Psoas muscle (tissue), 8 donors: Measurements from ENCODE around the gene ADAM11. TPM values are rescaled to one million over a fixed set of nuclear protein-coding genes. Genes with fewer than 3 reads are reported as not detected.
A peak's percentile ranks its signal among the peaks of the same experiment; 100 is the strongest.
"Not testable (repeated sequence)": the region's sequence is repeated elsewhere in the genome, so short reads cannot be mapped to it uniquely, and the experiment has no call there.

ENCODE experiments used
- ATAC-seq, 4 donors: fragments of 200-7000 bp; cut with Tn5 transposase; one replicate each; pipeline ENCODE4 v1.9.1; 2020; ENCODE audit warnings: moderate library complexity in 3 of 4, mild to moderate bottlenecking in 2 of 4
- DNase-seq, 2 donors: peaks; one replicate each; pipeline ENCODE4 v3.0.0-alpha.2; 2020
- H3K27ac ChIP-seq: fragments of 200-600 bp; one replicate; pipeline ENCODE4 v1.8.0; 2022
- H3K27me3 ChIP-seq, 3 donors: fragments of 200-600 bp in 1 of 3; one replicate each; pipeline versions ENCODE4 v1.6.1 to v1.8.0; 2013 to 2022; ENCODE audit warnings: low read length in 2 of 3, mild to moderate bottlenecking in 2 of 3, moderate library complexity in 1 of 3; ENCODE audit not compliant: insufficient read depth in 3 of 3
- H3K36me3 ChIP-seq, 2 donors: fragments of 200-600 bp in 1 of 2; one replicate each; pipeline versions ENCODE4 v1.6.1 to v1.8.0; 2013 to 2022; ENCODE audit warnings: low read depth in 1 of 2, mild to moderate bottlenecking in 1 of 2, moderate library complexity in 1 of 2; ENCODE audit not compliant: insufficient read depth in 1 of 2
- H3K4me1 ChIP-seq: fragments of 200-600 bp; one replicate; pipeline ENCODE4 v1.8.0; 2022
- H3K4me3 ChIP-seq: fragments of 200-600 bp; one replicate; pipeline ENCODE4 v1.8.0; 2022; ENCODE audit warnings: mild to moderate bottlenecking
- H3K9me3 ChIP-seq: fragments of 200-600 bp; one replicate; pipeline ENCODE4 v1.8.0; 2022
- CTCF ChIP-seq: fragments of 200-600 bp; IDR thresholded peaks from one replicate; pipeline ENCODE4 v1.8.0; 2022; ENCODE audit warnings: antibody characterized with exemption
- WGBS, 3 donors: extraction: QIAGEN DNeasy Blood & Tissue Kit; methylation state at CpG; one replicate each; pipeline versions ENCODE4 v1.1.6 to v1.1.7; 2013; 5-methylcytosine and 5-hydroxymethylcytosine counted together
- intact Hi-C, 2 donors: fragments of 100-400 bp; cut with DNase I; formaldehyde crosslinking; loops; one replicate each; pipeline versions ENCODE4 v1.11.0 to v1.14.2; 2022
- polyA plus RNA-seq, 3 donors: library from polyadenylated mRNA; stranded (reverse); fragments of 200-250 nt; gene quantifications; one replicate each; pipeline ENCODE4 v1.2.3, GENCODE V29; 2013
- total RNA-seq, 4 donors: library from RNA; stranded (reverse); fragmentation: NEBNext Ultra II Directional in 2 of 4; extraction: Animal tissue kit (Norgen Biotek cat#: 25700) in 2 of 4; gene quantifications; one replicate each; pipeline versions ENCODE4 v1.2.1 to v1.2.4, GENCODE V29; 2021 to 2023
- donor health status: healthy with polysubstance abuse.
- donor health status: DM: no; HTN: no; CAD: no; lungs with moderate emphysema.
- donor health status: Bipolar disorder and iron deficiency.
- donor health status: healthy.
- donor health status: DM: yes; HTN: yes; CAD: no.
- donor health status: DM: no; HTN: no; CAD: no.
- donor health status: DM: no; HTN: no; CAD: no.
- donor health status: DM: yes; HTN: yes; CAD: no.

The ADAM11 gene
- total and polyA plus RNA-seq, 7 donors, result 0.03 to 0.26 (median 0.15) TPM; not detected in 2

GRCh38 chr17:44804302-44805089 is 45.7 kb downstream of the ADAM11 start:
- intact Hi-C loops, result no loop called here
- ATAC-seq (no peak), DNase-seq (peak in 1 of 2 donors; percentile 66)

GRCh38 chr17:44807093-44807816 is 48.5 kb downstream of the ADAM11 start:
- DNase-seq (no peak), ATAC-seq (no peak)
- Histone ChIP-seq H3K27me3 (no peaks in the 10 kb centered on the region), H3K36me3 (no peaks in the 10 kb centered on the region), H3K4me3 (no peak overlapping the region), H3K4me1 (no peaks in the 10 kb centered on the region), H3K27ac (no peak overlapping the region), H3K9me3 (no peaks in the 10 kb centered on the region)
- TF ChIP-seq CTCF, result no peak
- intact Hi-C loops, result no loop called here
- WGBS, 3 donors, result 84 to 92% (median 85%) methylated on average over 4 of the region's 4 CpGs

More at GRCh38 chr17:44804302-44805089, 45.7 kb downstream of the ADAM11 start:
- WGBS, 3 donors, result 77 to 80% (median 79%) methylated on average over 10 of the region's 10 CpGs
- no peaks in the 10 kb centered on the region for H3K36me3 ChIP-seq
- H3K4me1 ChIP-seq, result no peaks in the 10 kb centered on the region
- H3K27me3 ChIP-seq, result no peaks in the 10 kb centered on the region
- no peak overlapping the region for H3K27ac ChIP-seq
- no peak for TF ChIP-seq CTCF
- no peaks in the 10 kb centered on the region for H3K9me3 ChIP-seq
- no peak overlapping the region for H3K4me3 ChIP-seq

GRCh38 chr17:44807817-44808155 is 49.0 kb downstream of the ADAM11 start:
- Histone ChIP-seq H3K4me1 (no peaks in the 10 kb centered on the region), H3K36me3 (no peaks in the 10 kb centered on the region), H3K4me3 (no peak overlapping the region), H3K9me3 (no peaks in the 10 kb centered on the region), H3K27ac (no peak overlapping the region), H3K27me3 (no peaks in the 10 kb centered on the region)
- DNase-seq, result no peak
- WGBS, 3 donors, result 51 to 63% (median 62%) methylated on average over 3 of the region's 3 CpGs
- no peak for TF ChIP-seq CTCF
- intact Hi-C loops, result no loop called here
- no peak for ATAC-seq

- ATAC-seq, result no peak
- no peaks in the 10 kb centered on the region for H3K36me3 ChIP-seq
- TF ChIP-seq CTCF, result no peak
- H3K4me3 ChIP-seq, result no peak overlapping the region
- H3K27ac ChIP-seq, result no peak overlapping the region
- intact Hi-C loops, result no loop called here
- H3K4me1 ChIP-seq, result no peaks in the 10 kb centered on the region
- DNase-seq, result no peak
- WGBS, 3 donors, result 81 to 88% (median 86%) methylated on average over 4 of the region's 4 CpGs
- H3K9me3 ChIP-seq, result no peaks in the 10 kb centered on the region
- no peaks in the 10 kb centered on the region for H3K27me3 ChIP-seq
These were observed 49.4 kb downstream of the ADAM11 start for GRCh38 chr17:44808156-44808555.

- H3K36me3 ChIP-seq, result not testable (repeated sequence)
These were observed 50.0 kb downstream of the ADAM11 start for GRCh38 chr17:44808656-44809388.

More at GRCh38 chr17:44808656-44809388, 50.0 kb downstream of the ADAM11 start:
- ATAC-seq, H3K4me3 ChIP-seq, intact Hi-C loops, H3K27me3 ChIP-seq, H3K9me3 ChIP-seq, H3K27ac ChIP-seq, DNase-seq, H3K4me1 ChIP-seq: not testable (repeated sequence)
- 89 to 96% (median 94%) methylated on average over 9 of the region's 9 CpGs for WGBS, 3 donors
